HEK293 (cell line): ENCODE results near the gene LYRM1.
A peak's percentile ranks its signal among the peaks of the same experiment; 100 is the strongest.

ENCODE experiments used
- CTCF ChIA-PET: fragments of 350-600 bp; formaldehyde crosslinking; extraction: SDS; loops from one replicate; lab custom pipeline; 2021; ENCODE audit warnings: antibody characterized with exemption; lab: Yijun Ruan, JAX
- POLR2A ChIA-PET: fragments of 300-600 bp; formaldehyde crosslinking; extraction: SDS; loops from one replicate; lab custom pipeline; 2020; ENCODE audit warnings: antibody characterized with exemption, inconsistent platforms; lab: Yijun Ruan, JAX
- H3K27ac ChIP-seq: fragments of 200-500 bp; sonication (Bioruptor generic); 2 replicates; pipeline ENCODE4 v1.5.1; 2014; ENCODE audit warnings: low read depth, low read length, control low read depth, inconsistent platforms; ENCODE audit errors: extremely low read depth
- H3K36me3 ChIP-seq, 2 experiments: fragments of 200-500 bp in 1 of 2; sonication (Bioruptor generic) in 1 of 2; 1 replicate in 1 of 2; 2 replicates in 1 of 2; pipeline ENCODE4 v1.5.1; 2014 to 2017; ENCODE audit warnings: inconsistent platforms in 2 of 2, low read length in 2 of 2; ENCODE audit not compliant: control insufficient read depth in 2 of 2, insufficient read depth in 1 of 2
- H3K4me1 ChIP-seq: fragments of 200-500 bp; sonication (Bioruptor generic); 2 replicates; pipeline ENCODE4 v1.5.1; 2014; ENCODE audit warnings: mild to moderate bottlenecking, low read length, inconsistent platforms; ENCODE audit not compliant: control insufficient read depth, insufficient read depth
- H3K4me3 ChIP-seq: 2 replicates; pipeline ENCODE4 v1.5.1; 2011; ENCODE audit warnings: low read depth, mild to moderate bottlenecking, control low read depth, low read length, moderate library complexity
- H3K9me3 ChIP-seq: fragments of 200-500 bp; sonication (Bioruptor generic); 2 replicates; pipeline ENCODE4 v1.5.1; 2014; ENCODE audit warnings: low read depth, low read length, inconsistent platforms; ENCODE audit not compliant: control insufficient read depth, insufficient read depth
- BCL11B ChIP-seq: fragments of 450-650 bp; formaldehyde crosslinking; IDR thresholded peaks from 2 replicates; pipeline ENCODE4 v1.5.1; 2016; ENCODE audit warnings: low read depth, missing biosample characterization, missing genetic modification characterization
- BCL6B ChIP-seq: fragments of 450-650 bp; formaldehyde crosslinking; IDR thresholded peaks from 2 replicates; pipeline ENCODE4 v1.5.1; 2017; ENCODE audit warnings: missing biosample characterization, missing genetic modification characterization
- MYNN ChIP-seq: fragments of 450-650 bp; formaldehyde crosslinking; IDR thresholded peaks from 2 replicates; pipeline ENCODE4 v1.5.1; 2016; ENCODE audit warnings: missing biosample characterization, missing genetic modification characterization, borderline replicate concordance
- SALL2 ChIP-seq: fragments of 450-650 bp; formaldehyde crosslinking; IDR thresholded peaks from 2 replicates; pipeline ENCODE4 v1.5.0; 2017; ENCODE audit warnings: missing biosample characterization, mild to moderate bottlenecking, missing genetic modification characterization, borderline replicate concordance
- SP7 ChIP-seq: fragments of 450-650 bp; formaldehyde crosslinking; IDR thresholded peaks from 2 replicates; pipeline ENCODE4 v1.5.1; 2016; ENCODE audit warnings: missing biosample characterization, missing genetic modification characterization
- ZNF501 ChIP-seq: fragments of 450-650 bp; formaldehyde crosslinking; IDR thresholded peaks from 2 replicates; pipeline ENCODE4 v1.5.1; 2016; ENCODE audit warnings: missing biosample characterization, missing genetic modification characterization
- ZNF549 ChIP-seq: fragments of 450-650 bp; IDR thresholded peaks from 2 replicates; pipeline ENCODE4 v1.5.1; 2018; ENCODE audit warnings: missing biosample characterization, missing genetic modification characterization, mild to moderate bottlenecking, inconsistent platforms, moderate library complexity
- ZNF596 ChIP-seq: fragments of 450-650 bp; IDR thresholded peaks from 2 replicates; pipeline ENCODE4 v1.5.0; 2018; ENCODE audit warnings: missing biosample characterization, mild to moderate bottlenecking, missing genetic modification characterization, moderate library complexity
- ZNF658 ChIP-seq: fragments of 450-650 bp; formaldehyde crosslinking; IDR thresholded peaks from 2 replicates; pipeline ENCODE4; 2016; ENCODE audit warnings: missing biosample characterization, missing genetic modification characterization
- ZNF843 ChIP-seq: fragments of 450-650 bp; formaldehyde crosslinking; IDR thresholded peaks from 2 replicates; pipeline ENCODE4 v1.5.1; 2016; ENCODE audit warnings: missing biosample characterization, missing genetic modification characterization
- ZSCAN30 ChIP-seq: fragments of 450-650 bp; IDR thresholded peaks from 2 replicates; pipeline ENCODE4 v1.5.1; 2018; ENCODE audit warnings: missing biosample characterization, mild to moderate bottlenecking, missing genetic modification characterization, moderate library complexity
- TF ChIP-seq, protein P1 (sequence below): fragments of 450-650 bp; formaldehyde crosslinking; IDR thresholded peaks from 2 replicates; pipeline ENCODE4 v1.5.1; 2016; ENCODE audit warnings: missing biosample characterization, missing genetic modification characterization
- TF ChIP-seq, protein P2 (sequence below): fragments of 450-650 bp; formaldehyde crosslinking; conservative IDR thresholded peaks from 2 replicates; pipeline ENCODE4 v1.5.1; 2016; ENCODE audit warnings: low read depth, missing biosample characterization, missing genetic modification characterization
- TF ChIP-seq, protein P3 (sequence below): fragments of 450-650 bp; formaldehyde crosslinking; conservative IDR thresholded peaks from 2 replicates; pipeline ENCODE4 v1.5.1; 2016; ENCODE audit warnings: low read depth, missing biosample characterization, missing genetic modification characterization
- TF ChIP-seq, protein P4 (sequence below): IDR thresholded peaks from 2 replicates; pipeline ENCODE4 v1.6.1; 2011; ENCODE audit warnings: mild to moderate bottlenecking, low read depth, low read length, borderline replicate concordance
- TF ChIP-seq, protein P5 (sequence below): fragments of 450-650 bp; formaldehyde crosslinking; IDR thresholded peaks from 2 replicates; pipeline ENCODE4 v1.5.1; 2016; ENCODE audit warnings: missing biosample characterization, missing genetic modification characterization

LYRM1 gene

GRCh38 chr16:20899071-20899470 is 1.5 kb upstream of the LYRM1 start:
- POLR2A ChIA-PET, result interaction anchor here (1.7 kb wide), 1 partner anchor 9 kb away, joined by 11 read pairs; no protein-coding TSS in a partner anchor
- Histone ChIP-seq H3K9me3 (no peaks in the 10 kb centered on the region), H3K4me3 (peak overlapping the region; percentile 83), H3K27ac (no peak overlapping the region), H3K36me3 (peaks cover 0 to 25% of the 10 kb centered on the region in 2 experiments; a peak in 2 of 3 replicates), H3K4me1 (0 out of 2 replicates have a peak, but pooled peaks cover 3% of the 10 kb centered on the region)
- CTCF ChIA-PET, result interaction anchor here (1.0 kb wide), 1 partner anchor 49 kb away, joined by 5 read pairs; no protein-coding TSS in a partner anchor
- TF ChIP-seq, protein P1, sequence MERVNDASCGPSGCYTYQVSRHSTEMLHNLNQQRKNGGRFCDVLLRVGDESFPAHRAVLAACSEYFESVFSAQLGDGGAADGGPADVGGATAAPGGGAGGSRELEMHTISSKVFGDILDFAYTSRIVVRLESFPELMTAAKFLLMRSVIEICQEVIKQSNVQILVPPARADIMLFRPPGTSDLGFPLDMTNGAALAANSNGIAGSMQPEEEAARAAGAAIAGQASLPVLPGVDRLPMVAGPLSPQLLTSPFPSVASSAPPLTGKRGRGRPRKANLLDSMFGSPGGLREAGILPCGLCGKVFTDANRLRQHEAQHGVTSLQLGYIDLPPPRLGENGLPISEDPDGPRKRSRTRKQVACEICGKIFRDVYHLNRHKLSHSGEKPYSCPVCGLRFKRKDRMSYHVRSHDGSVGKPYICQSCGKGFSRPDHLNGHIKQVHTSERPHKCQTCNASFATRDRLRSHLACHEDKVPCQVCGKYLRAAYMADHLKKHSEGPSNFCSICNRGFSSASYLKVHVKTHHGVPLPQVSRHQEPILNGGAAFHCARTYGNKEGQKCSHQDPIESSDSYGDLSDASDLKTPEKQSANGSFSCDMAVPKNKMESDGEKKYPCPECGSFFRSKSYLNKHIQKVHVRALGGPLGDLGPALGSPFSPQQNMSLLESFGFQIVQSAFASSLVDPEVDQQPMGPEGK (tag by site-specific recombination), result no peak
- TF ChIP-seq, protein P2, sequence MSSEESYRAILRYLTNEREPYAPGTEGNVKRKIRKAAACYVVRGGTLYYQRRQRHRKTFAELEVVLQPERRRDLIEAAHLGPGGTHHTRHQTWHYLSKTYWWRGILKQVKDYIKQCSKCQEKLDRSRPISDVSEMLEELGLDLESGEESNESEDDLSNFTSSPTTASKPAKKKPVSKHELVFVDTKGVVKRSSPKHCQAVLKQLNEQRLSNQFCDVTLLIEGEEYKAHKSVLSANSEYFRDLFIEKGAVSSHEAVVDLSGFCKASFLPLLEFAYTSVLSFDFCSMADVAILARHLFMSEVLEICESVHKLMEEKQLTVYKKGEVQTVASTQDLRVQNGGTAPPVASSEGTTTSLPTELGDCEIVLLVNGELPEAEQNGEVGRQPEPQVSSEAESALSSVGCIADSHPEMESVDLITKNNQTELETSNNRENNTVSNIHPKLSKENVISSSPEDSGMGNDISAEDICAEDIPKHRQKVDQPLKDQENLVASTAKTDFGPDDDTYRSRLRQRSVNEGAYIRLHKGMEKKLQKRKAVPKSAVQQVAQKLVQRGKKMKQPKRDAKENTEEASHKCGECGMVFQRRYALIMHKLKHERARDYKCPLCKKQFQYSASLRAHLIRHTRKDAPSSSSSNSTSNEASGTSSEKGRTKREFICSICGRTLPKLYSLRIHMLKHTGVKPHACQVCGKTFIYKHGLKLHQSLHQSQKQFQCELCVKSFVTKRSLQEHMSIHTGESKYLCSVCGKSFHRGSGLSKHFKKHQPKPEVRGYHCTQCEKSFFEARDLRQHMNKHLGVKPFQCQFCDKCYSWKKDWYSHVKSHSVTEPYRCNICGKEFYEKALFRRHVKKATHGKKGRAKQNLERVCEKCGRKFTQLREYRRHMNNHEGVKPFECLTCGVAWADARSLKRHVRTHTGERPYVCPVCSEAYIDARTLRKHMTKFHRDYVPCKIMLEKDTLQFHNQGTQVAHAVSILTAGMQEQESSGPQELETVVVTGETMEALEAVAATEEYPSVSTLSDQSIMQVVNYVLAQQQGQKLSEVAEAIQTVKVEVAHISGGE (tag by site-specific recombination), result no peak
- no peak for TF ChIP-seq BCL11B (tag by site-specific recombination)

DNA sequence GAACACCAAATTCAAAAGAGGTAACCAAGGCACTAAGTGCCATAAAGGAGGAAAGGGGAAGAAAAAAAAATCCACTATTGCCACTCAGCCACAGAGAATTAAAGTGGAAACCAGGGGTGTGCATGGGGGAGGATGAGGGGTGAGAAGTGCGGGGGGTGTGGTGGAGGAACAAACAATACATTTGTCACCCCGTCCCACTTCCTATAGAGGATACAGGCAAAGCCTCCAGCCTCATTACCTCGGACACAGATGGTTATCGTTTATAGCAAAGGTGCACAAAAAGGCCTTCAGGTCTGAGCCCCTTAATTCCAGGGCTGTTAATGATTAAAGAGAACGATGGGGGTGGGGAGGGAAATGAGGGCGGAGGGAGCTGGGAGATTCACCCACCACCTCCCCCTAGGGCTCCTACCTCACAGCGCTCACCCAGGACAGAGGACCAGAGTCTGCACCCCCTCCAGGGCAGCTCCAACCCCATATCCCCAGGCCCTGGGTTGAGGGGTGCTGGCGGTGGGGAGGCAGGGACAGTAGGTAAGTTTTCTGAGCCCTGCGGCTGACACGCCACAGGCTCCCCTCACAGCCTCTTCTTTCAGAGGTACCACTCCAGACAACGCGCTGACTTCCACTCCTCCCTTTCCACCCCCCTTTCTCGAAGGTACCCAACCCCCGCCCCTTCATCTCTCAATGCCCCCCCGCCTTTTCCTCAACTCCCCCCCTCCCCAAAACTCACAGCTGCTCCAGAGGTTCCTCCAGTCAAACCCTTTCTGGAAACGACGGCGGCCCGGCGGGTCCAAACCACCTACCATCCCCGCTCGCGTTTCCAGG is 883 bp upstream of the LYRM1 start:
- Histone ChIP-seq H3K27ac (peak overlapping the region; percentile 51; the same call in 1 of the 2 replicates), H3K4me3 (peak overlapping the region; percentile 83), H3K36me3 (peaks cover 0 to 20% of the 10 kb centered on the region in 2 experiments; a peak in 2 of 3 replicates), H3K4me1 (peaks cover 9% of the 10 kb centered on the region; the same call in 1 of the 2 replicates), H3K9me3 (no peaks in the 10 kb centered on the region)
- ChIA-PET POLR2A (interaction anchor here (0.5 to 1.7 kb wide), 14 partner anchors 9 to 1973 kb away, joined by 3 to 19 read pairs (median 4); partner anchors contain the start of genes ERI2, REXO5, SMG1 and VPS35L), CTCF (interaction anchor here (0.6 to 1.3 kb wide), 3 partner anchors 36 to 50 kb away, joined by 3 to 5 read pairs (median 5); no protein-coding TSS in a partner anchor)
- TF ChIP-seq, protein P3, sequence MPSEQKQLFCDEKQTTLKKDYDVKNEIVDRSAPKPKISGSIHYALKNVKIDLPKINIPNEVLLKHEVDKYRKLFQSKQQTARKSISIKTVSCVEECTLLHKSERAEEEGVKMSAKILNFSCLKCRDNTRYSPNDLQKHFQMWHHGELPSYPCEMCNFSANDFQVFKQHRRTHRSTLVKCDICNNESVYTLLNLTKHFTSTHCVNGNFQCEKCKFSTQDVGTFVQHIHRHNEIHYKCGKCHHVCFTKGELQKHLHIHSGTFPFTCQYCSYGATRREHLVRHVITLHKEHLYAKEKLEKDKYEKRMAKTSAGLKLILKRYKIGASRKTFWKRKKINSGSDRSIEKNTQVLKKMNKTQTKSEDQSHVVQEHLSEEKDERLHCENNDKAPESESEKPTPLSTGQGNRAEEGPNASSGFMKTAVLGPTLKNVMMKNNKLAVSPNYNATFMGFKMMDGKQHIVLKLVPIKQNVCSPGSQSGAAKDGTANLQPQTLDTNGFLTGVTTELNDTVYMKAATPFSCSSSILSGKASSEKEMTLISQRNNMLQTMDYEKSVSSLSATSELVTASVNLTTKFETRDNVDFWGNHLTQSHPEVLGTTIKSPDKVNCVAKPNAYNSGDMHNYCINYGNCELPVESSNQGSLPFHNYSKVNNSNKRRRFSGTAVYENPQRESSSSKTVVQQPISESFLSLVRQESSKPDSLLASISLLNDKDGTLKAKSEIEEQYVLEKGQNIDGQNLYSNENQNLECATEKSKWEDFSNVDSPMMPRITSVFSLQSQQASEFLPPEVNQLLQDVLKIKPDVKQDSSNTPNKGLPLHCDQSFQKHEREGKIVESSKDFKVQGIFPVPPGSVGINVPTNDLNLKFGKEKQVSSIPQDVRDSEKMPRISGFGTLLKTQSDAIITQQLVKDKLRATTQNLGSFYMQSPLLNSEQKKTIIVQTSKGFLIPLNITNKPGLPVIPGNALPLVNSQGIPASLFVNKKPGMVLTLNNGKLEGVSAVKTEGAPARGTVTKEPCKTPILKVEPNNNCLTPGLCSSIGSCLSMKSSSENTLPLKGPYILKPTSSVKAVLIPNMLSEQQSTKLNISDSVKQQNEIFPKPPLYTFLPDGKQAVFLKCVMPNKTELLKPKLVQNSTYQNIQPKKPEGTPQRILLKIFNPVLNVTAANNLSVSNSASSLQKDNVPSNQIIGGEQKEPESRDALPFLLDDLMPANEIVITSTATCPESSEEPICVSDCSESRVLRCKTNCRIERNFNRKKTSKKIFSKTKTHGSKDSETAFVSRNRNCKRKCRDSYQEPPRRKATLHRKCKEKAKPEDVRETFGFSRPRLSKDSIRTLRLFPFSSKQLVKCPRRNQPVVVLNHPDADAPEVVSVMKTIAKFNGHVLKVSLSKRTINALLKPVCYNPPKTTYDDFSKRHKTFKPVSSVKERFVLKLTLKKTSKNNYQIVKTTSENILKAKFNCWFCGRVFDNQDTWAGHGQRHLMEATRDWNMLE, result no peak
- TF ChIP-seq ZNF596 (tag by site-specific recombination) (no peak), ZSCAN30 (tag by site-specific recombination) (no peak), ZNF843 (tag by site-specific recombination) (no peak), SALL2 (tag by site-specific recombination) (no peak), SP7 (no peak), ZNF549 (tag by site-specific recombination) (no peak), ZNF658 (tag by site-specific recombination) (no peak), MYNN (no peak), ZNF501 (no peak), BCL6B (no peak)
- TF ChIP-seq, protein P4, sequence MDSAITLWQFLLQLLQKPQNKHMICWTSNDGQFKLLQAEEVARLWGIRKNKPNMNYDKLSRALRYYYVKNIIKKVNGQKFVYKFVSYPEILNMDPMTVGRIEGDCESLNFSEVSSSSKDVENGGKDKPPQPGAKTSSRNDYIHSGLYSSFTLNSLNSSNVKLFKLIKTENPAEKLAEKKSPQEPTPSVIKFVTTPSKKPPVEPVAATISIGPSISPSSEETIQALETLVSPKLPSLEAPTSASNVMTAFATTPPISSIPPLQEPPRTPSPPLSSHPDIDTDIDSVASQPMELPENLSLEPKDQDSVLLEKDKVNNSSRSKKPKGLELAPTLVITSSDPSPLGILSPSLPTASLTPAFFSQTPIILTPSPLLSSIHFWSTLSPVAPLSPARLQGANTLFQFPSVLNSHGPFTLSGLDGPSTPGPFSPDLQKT, result no peak
- TF ChIP-seq, protein P5, sequence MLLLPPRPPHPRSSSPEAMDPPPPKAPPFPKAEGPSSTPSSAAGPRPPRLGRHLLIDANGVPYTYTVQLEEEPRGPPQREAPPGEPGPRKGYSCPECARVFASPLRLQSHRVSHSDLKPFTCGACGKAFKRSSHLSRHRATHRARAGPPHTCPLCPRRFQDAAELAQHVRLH, result no peak
